H9 (cell line): ENCODE data around the gene BCL11B. TPM values are rescaled to one million over a fixed set of nuclear protein-coding genes. Genes with fewer than 3 reads are reported as not detected.

Experiments
- DNase-seq: peaks from one replicate; pipeline ENCODE4 v3.0.0-alpha.2; 2017
- H2AFZ ChIP-seq: one replicate; pipeline ENCODE4 v1.6.1; 2013; ENCODE audit warnings: mild to moderate bottlenecking, low read length, control low read depth, moderate library complexity
- H2AK5ac ChIP-seq: 2 replicates; pipeline ENCODE4 v1.6.1; 2013; ENCODE audit warnings: low read length, control low read depth, mixed read lengths; ENCODE audit not compliant: insufficient read length
- H2BK120ac ChIP-seq: one replicate; pipeline ENCODE4 v1.6.1; 2013; ENCODE audit warnings: low read depth, mild to moderate bottlenecking, low read length, control low read depth, inconsistent platforms; ENCODE audit not compliant: poor library complexity, severe bottlenecking
- H2BK12ac ChIP-seq: 2 replicates; pipeline ENCODE4 v1.6.1; 2013; ENCODE audit warnings: low read length, control low read depth, mixed read lengths, low read depth; ENCODE audit not compliant: insufficient read length
- H2BK15ac ChIP-seq: 2 replicates; pipeline ENCODE4 v1.6.1; 2013; ENCODE audit warnings: low read depth, low read length, control low read depth
- H2BK20ac ChIP-seq: one replicate; pipeline ENCODE4 v1.6.1; 2013; ENCODE audit warnings: low read depth, mild to moderate bottlenecking, low read length, control low read depth, inconsistent platforms; ENCODE audit not compliant: poor library complexity, severe bottlenecking
- H2BK5ac ChIP-seq: 2 replicates; pipeline ENCODE4 v1.6.1; 2013; ENCODE audit warnings: low read length, control low read depth, mixed read lengths; ENCODE audit not compliant: insufficient read length
- H3K14ac ChIP-seq: 2 replicates; pipeline ENCODE4 v1.6.1; 2013; ENCODE audit warnings: low read length, control low read depth; ENCODE audit not compliant: insufficient read depth
- H3K18ac ChIP-seq: 2 replicates; pipeline ENCODE4 v1.6.1; 2013; ENCODE audit warnings: low read depth, mild to moderate bottlenecking, mixed read lengths, low read length, control low read depth; ENCODE audit not compliant: insufficient read length
- H3K23ac ChIP-seq: 2 replicates; pipeline ENCODE4 v1.6.1; 2013; ENCODE audit warnings: low read length, control low read depth, mixed read lengths, low read depth; ENCODE audit not compliant: insufficient read length
- H3K23me2 ChIP-seq: 2 replicates; pipeline ENCODE4 v1.6.1; 2013; ENCODE audit warnings: low read depth, mild to moderate bottlenecking, mixed read lengths, low read length, control low read depth; ENCODE audit not compliant: insufficient read length, poor library complexity, severe bottlenecking
- H3K27ac ChIP-seq: 2 replicates; pipeline ENCODE4 v1.5.1; 2013; ENCODE audit warnings: low read length, control low read depth, mixed read lengths, low read depth; ENCODE audit not compliant: insufficient read length
- H3K27me3 ChIP-seq: 2 replicates; pipeline ENCODE4 v1.6.1; 2013; ENCODE audit warnings: low read length, control low read depth, inconsistent platforms; ENCODE audit not compliant: insufficient read depth
- H3K4ac ChIP-seq: 2 replicates; pipeline ENCODE4 v1.6.1; 2013; ENCODE audit warnings: low read depth, mild to moderate bottlenecking, control low read depth, inconsistent platforms, low read length, moderate library complexity
- H3K4me1 ChIP-seq: 2 replicates; pipeline ENCODE4 v1.6.1; 2013; ENCODE audit warnings: low read length, control low read depth, inconsistent platforms; ENCODE audit not compliant: insufficient read depth
- H3K4me2 ChIP-seq: 2 replicates; pipeline ENCODE4 v1.6.1; 2013; ENCODE audit warnings: low read length, control low read depth, mixed read lengths; ENCODE audit not compliant: insufficient read length, insufficient read depth
- H3K56ac ChIP-seq: 2 replicates; pipeline ENCODE4 v1.6.1; 2013; ENCODE audit warnings: low read depth, mild to moderate bottlenecking, mixed read lengths, low read length, control low read depth; ENCODE audit not compliant: insufficient read length
- H3K79me1 ChIP-seq: 2 replicates; pipeline ENCODE4 v1.6.1; 2013; ENCODE audit warnings: low read depth, mild to moderate bottlenecking, moderate library complexity, low read length, control low read depth, inconsistent platforms; ENCODE audit not compliant: insufficient read depth, poor library complexity, severe bottlenecking
- H3K79me2 ChIP-seq: 2 replicates; pipeline ENCODE4 v1.6.1; 2013; ENCODE audit warnings: low read length, control low read depth, inconsistent platforms; ENCODE audit not compliant: insufficient read depth
- H3K9ac ChIP-seq: 2 replicates; pipeline ENCODE4 v1.6.1; 2013; ENCODE audit warnings: low read length, control low read depth, mixed read lengths; ENCODE audit not compliant: insufficient read length; ENCODE audit errors: extremely low read depth
- H3K9me3 ChIP-seq: one replicate; pipeline ENCODE4 v1.6.1; 2013; ENCODE audit warnings: low read depth, low read length, inconsistent platforms; ENCODE audit not compliant: control insufficient read depth
- H3T11ph ChIP-seq: one replicate; pipeline ENCODE4 v1.6.1; 2013; ENCODE audit warnings: mild to moderate bottlenecking, low read length, control low read depth, inconsistent platforms
- H4K20me1 ChIP-seq: one replicate; pipeline ENCODE4 v1.6.1; 2013; ENCODE audit not compliant: control insufficient read depth, insufficient read length, insufficient read depth
- H4K5ac ChIP-seq: 2 replicates; pipeline ENCODE4 v1.6.1; 2013; ENCODE audit warnings: low read depth, mild to moderate bottlenecking, mixed read lengths, low read length, control low read depth; ENCODE audit not compliant: insufficient read length
- H4K8ac ChIP-seq: replicated peaks from 2 replicates; pipeline ENCODE4 v1.6.1; 2013; ENCODE audit warnings: low read length, control low read depth, mixed read lengths, low read depth; ENCODE audit not compliant: insufficient read length
- H4K91ac ChIP-seq: 2 replicates; pipeline ENCODE4 v1.6.1; 2013; ENCODE audit warnings: low read depth, mild to moderate bottlenecking, moderate library complexity, mixed read lengths, low read length, control low read depth; ENCODE audit not compliant: insufficient read length
- H3K27ac Mint-ChIP-seq, 3 experiments: 2 replicates in 2 of 3; 3 replicates in 1 of 3; pipeline ENCODE4 v1.8.0; 2020 to 2021; ENCODE audit warnings: mixed read lengths in 3 of 3, mild to moderate bottlenecking in 1 of 3, moderate library complexity in 1 of 3
- H3K27me3 Mint-ChIP-seq: 2 replicates; pipeline ENCODE4 v1.8.0; 2021; ENCODE audit warnings: low read depth, mild to moderate bottlenecking, moderate library complexity, mixed read lengths
- H3K36me3 Mint-ChIP-seq, 3 experiments: 2 replicates in 2 of 3; 3 replicates in 1 of 3; pipeline ENCODE4 v1.8.0; 2020 to 2021; ENCODE audit warnings: low read depth in 3 of 3, mixed read lengths in 3 of 3; ENCODE audit not compliant: insufficient read depth in 1 of 3
- H3K4me1 Mint-ChIP-seq, 2 experiments: 2 replicates each; pipeline ENCODE4 v1.8.0; 2020; ENCODE audit warnings: mixed read lengths in 2 of 2
- H3K4me3 Mint-ChIP-seq, 2 experiments: 2 replicates in 1 of 2; 3 replicates in 1 of 2; pipeline ENCODE4 v1.8.0; 2020 to 2021; ENCODE audit warnings: mild to moderate bottlenecking in 2 of 2, mixed read lengths in 2 of 2, moderate library complexity in 1 of 2
- H3K9me3 Mint-ChIP-seq, 2 experiments: 2 replicates in 1 of 2; 3 replicates in 1 of 2; pipeline ENCODE4 v1.8.0; 2020; ENCODE audit warnings: mild to moderate bottlenecking in 2 of 2, mixed read lengths in 2 of 2, moderate library complexity in 1 of 2
- WGBS: extraction: QIAGEN DNeasy Blood & Tissue Kit; methylation state at CpG from one replicate; pipeline ENCODE4 v1.1.7; 2013; ENCODE audit warnings: missing lambda C conversion rate, low lambda C conversion rate, mixed read lengths; ENCODE audit not compliant: insufficient read length; ENCODE audit errors: extremely low coverage; 5-methylcytosine and 5-hydroxymethylcytosine counted together
- total RNA-seq: library from RNA; stranded (reverse); gene quantifications from 2 replicates; pipeline ENCODE4 v1.2.1, GENCODE V29; 2021
- TF ChIP-seq, protein P1 (sequence below): fragments of 200-600 bp; sonication (generic); conservative IDR thresholded peaks from 3 replicates; pipeline ENCODE4 v1.8.0; 2021; ENCODE audit warnings: antibody characterized with exemption, mild to moderate bottlenecking

BCL11B gene
- total RNA-seq, 1 experiment from 2014 or later: 4.9 TPM

DNA sequence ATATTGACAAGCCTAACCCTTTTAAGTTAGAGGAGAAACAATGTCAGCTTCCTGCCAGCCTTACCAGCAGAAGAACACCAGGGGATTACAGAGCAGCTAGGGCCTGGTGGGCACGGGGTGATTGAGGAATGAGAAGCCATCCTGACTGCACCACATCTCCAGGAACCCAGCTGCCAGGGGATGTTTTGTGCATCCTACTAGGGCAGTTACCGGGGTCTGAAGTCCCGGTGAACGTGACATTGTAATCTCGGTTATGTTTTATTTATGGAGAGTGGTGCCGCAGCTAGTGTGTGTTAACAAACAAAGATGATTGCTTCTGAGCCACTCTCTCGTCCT, 115.9 kb downstream of the BCL11B start:
- no peak for DNase-seq
- H3K27ac ChIP-seq: no peak overlapping the region

More for the DNA sequence above, 115.9 kb downstream of the BCL11B start:
- no peak overlapping the region for H2BK120ac ChIP-seq
- H3K4me1 ChIP-seq: no peaks in the 10 kb centered on the region
- no peak overlapping the region for H3K4ac ChIP-seq
- no peaks in the 10 kb centered on the region for H3K27me3 ChIP-seq
- no peak overlapping the region for H3T11ph ChIP-seq
- no peak overlapping the region for H2BK15ac ChIP-seq
- TF ChIP-seq, protein P1, sequence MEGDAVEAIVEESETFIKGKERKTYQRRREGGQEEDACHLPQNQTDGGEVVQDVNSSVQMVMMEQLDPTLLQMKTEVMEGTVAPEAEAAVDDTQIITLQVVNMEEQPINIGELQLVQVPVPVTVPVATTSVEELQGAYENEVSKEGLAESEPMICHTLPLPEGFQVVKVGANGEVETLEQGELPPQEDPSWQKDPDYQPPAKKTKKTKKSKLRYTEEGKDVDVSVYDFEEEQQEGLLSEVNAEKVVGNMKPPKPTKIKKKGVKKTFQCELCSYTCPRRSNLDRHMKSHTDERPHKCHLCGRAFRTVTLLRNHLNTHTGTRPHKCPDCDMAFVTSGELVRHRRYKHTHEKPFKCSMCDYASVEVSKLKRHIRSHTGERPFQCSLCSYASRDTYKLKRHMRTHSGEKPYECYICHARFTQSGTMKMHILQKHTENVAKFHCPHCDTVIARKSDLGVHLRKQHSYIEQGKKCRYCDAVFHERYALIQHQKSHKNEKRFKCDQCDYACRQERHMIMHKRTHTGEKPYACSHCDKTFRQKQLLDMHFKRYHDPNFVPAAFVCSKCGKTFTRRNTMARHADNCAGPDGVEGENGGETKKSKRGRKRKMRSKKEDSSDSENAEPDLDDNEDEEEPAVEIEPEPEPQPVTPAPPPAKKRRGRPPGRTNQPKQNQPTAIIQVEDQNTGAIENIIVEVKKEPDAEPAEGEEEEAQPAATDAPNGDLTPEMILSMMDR: no peak
- H2BK5ac ChIP-seq: no peak overlapping the region
- no CpG with 5 or more reads among the region's 7 CpGs for WGBS
- H3K27me3 Mint-ChIP-seq: peaks cover 2% of the 10 kb centered on the region; the same call in 1 of the 2 replicates
- H3K27ac Mint-ChIP-seq: no peak overlapping the region
- no peak overlapping the region for H3K23ac ChIP-seq
- H3K56ac ChIP-seq: no peak overlapping the region
- no peak overlapping the region for H4K5ac ChIP-seq
- no peak overlapping the region for H3K4me3 Mint-ChIP-seq
- no peaks in the 10 kb centered on the region for H3K9me3 Mint-ChIP-seq
- no peaks in the 10 kb centered on the region for H3K9me3 ChIP-seq
- no peaks in the 10 kb centered on the region for H3K79me1 ChIP-seq
- peaks cover 0 to 3% of the 10 kb centered on the region in 2 experiments; a peak in 1 of 4 replicates for H3K4me1 Mint-ChIP-seq
- no peak overlapping the region for H2BK20ac ChIP-seq
- no peak overlapping the region for H3K4me2 ChIP-seq
- no peak overlapping the region for H3K9ac ChIP-seq
- no peak overlapping the region for H3K18ac ChIP-seq
- H2AK5ac ChIP-seq: no peak overlapping the region
- no peak overlapping the region for H4K8ac ChIP-seq
- H3K23me2 ChIP-seq: no peaks in the 10 kb centered on the region
- H3K79me2 ChIP-seq: no peaks in the 10 kb centered on the region
- no peak overlapping the region for H3K14ac ChIP-seq
- no peak overlapping the region for H2AFZ ChIP-seq
- no peak overlapping the region for H2BK12ac ChIP-seq
- H3K36me3 Mint-ChIP-seq: no peaks in the 10 kb centered on the region
- no peak overlapping the region for H4K91ac ChIP-seq
- no peaks in the 10 kb centered on the region for H4K20me1 ChIP-seq
